OCI-LY1 (cell line): Measurements from ENCODE around the gene ZIC2.

Experiments
- EZH2 ChIP-seq: fragments of 200-600 bp; sonication (generic), shearing (Covaris generic); IDR thresholded peaks from 2 replicates; pipeline ENCODE4 v1.8.0; 2017; ENCODE audit warnings: borderline replicate concordance, mixed run types, mild to moderate bottlenecking, antibody characterized with exemption, low read length, moderate library complexity, mixed read lengths
- TF ChIP-seq, protein P1 (sequence below): fragments of 200-600 bp; sonication (generic), shearing (Covaris generic); IDR thresholded peaks from 2 replicates; pipeline ENCODE4 v1.5.1; 2017; ENCODE audit warnings: mild to moderate bottlenecking, antibody characterized with exemption, low read length, moderate library complexity, mixed read lengths

DNA sequence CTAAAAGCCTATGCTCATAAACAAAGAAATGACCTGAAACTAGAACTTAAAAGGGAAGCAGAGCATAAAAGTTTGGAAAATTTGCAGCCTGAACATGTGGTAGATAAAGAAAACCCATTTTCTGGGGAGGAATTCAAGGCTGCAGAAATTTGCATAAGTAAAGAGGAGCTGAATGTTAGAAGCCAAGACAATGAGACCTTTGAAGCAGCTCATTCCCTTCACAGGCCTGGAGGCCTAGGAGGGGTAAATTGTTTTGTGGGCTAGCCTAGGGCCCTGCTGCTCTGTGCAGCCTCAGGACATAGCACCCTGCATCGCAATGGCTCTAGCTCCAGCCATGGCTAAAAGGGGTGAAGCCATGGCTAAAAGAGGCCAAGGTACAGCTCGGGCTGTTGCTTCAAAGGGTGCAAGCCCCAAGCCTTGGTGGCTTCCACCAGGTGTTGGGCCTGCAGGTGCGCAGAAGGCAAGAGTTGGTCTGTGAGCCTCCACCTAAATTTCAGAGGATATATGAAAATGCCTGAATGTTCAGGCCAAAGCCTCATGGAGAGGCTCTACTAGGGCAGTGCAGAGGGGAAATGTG is 38.3 kb downstream of the ZIC2 start:
- TF ChIP-seq, protein P1, sequence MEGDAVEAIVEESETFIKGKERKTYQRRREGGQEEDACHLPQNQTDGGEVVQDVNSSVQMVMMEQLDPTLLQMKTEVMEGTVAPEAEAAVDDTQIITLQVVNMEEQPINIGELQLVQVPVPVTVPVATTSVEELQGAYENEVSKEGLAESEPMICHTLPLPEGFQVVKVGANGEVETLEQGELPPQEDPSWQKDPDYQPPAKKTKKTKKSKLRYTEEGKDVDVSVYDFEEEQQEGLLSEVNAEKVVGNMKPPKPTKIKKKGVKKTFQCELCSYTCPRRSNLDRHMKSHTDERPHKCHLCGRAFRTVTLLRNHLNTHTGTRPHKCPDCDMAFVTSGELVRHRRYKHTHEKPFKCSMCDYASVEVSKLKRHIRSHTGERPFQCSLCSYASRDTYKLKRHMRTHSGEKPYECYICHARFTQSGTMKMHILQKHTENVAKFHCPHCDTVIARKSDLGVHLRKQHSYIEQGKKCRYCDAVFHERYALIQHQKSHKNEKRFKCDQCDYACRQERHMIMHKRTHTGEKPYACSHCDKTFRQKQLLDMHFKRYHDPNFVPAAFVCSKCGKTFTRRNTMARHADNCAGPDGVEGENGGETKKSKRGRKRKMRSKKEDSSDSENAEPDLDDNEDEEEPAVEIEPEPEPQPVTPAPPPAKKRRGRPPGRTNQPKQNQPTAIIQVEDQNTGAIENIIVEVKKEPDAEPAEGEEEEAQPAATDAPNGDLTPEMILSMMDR: no peak
- no peak for TF ChIP-seq EZH2
